SK-N-SH (cell line): ENCODE data around the gene GLG1.
"Not testable (repeated sequence)": the region's sequence is repeated elsewhere in the genome, so short reads cannot be mapped to it uniquely, and the experiment has no call there.

Source experiments
- IRF3 ChIP-seq: fragments of 150-350 bp; IDR thresholded peaks from 2 replicates; pipeline ENCODE4 v1.6.1; 2016; ENCODE audit warnings: mild to moderate bottlenecking, low read depth, low read length
- MEF2A ChIP-seq: IDR thresholded peaks from 2 replicates; pipeline ENCODE4 v1.4.0; 2012; ENCODE audit warnings: low read depth, borderline replicate concordance
- NFIC ChIP-seq: IDR thresholded peaks from 2 replicates; pipeline ENCODE4 v1.4.0; 2012; ENCODE audit warnings: borderline replicate concordance
- POLR2AphosphoS5 ChIP-seq: IDR thresholded peaks from 2 replicates; pipeline ENCODE4 v1.6.1; 2012; ENCODE audit warnings: low read depth, low read length
- RAD21 ChIP-seq: IDR thresholded peaks from 2 replicates; pipeline ENCODE4 v1.6.1; 2012; ENCODE audit warnings: mild to moderate bottlenecking, low read length
- RCOR1 ChIP-seq: fragments of 150-350 bp; IDR thresholded peaks from 2 replicates; pipeline ENCODE4 v1.6.1; 2017; ENCODE audit warnings: antibody characterized with exemption, low read length
- RXRA ChIP-seq: IDR thresholded peaks from 2 replicates; pipeline ENCODE4 v1.4.0; 2012; ENCODE audit warnings: low read depth, mild to moderate bottlenecking, borderline replicate concordance
- TF ChIP-seq, protein P1 (sequence below): fragments of 200-600 bp; sonication (generic); IDR thresholded peaks from 2 replicates; pipeline ENCODE4 v1.6.1; 2017; ENCODE audit warnings: antibody characterized with exemption, mild to moderate bottlenecking, moderate library complexity

GRCh38 chr16:74425751-74426150 is 181.2 kb downstream of the GLG1 start:
- not testable (repeated sequence) for TF ChIP-seq MEF2A, RAD21, NFIC, IRF3, RXRA, POLR2AphosphoS5, RCOR1
- TF ChIP-seq, protein P1, sequence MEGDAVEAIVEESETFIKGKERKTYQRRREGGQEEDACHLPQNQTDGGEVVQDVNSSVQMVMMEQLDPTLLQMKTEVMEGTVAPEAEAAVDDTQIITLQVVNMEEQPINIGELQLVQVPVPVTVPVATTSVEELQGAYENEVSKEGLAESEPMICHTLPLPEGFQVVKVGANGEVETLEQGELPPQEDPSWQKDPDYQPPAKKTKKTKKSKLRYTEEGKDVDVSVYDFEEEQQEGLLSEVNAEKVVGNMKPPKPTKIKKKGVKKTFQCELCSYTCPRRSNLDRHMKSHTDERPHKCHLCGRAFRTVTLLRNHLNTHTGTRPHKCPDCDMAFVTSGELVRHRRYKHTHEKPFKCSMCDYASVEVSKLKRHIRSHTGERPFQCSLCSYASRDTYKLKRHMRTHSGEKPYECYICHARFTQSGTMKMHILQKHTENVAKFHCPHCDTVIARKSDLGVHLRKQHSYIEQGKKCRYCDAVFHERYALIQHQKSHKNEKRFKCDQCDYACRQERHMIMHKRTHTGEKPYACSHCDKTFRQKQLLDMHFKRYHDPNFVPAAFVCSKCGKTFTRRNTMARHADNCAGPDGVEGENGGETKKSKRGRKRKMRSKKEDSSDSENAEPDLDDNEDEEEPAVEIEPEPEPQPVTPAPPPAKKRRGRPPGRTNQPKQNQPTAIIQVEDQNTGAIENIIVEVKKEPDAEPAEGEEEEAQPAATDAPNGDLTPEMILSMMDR, result not testable (repeated sequence)
